ENCODE results near the gene GADD45GIP1. TPM values are rescaled to one million over a fixed set of nuclear protein-coding genes. Genes with fewer than 3 reads are reported as not detected.
A peak's percentile ranks its signal among the peaks of the same experiment; 100 is the strongest.

GADD45GIP1 gene
- total RNA-seq, 1 experiment from 2014 or later = 36.7 TPM

DNA sequence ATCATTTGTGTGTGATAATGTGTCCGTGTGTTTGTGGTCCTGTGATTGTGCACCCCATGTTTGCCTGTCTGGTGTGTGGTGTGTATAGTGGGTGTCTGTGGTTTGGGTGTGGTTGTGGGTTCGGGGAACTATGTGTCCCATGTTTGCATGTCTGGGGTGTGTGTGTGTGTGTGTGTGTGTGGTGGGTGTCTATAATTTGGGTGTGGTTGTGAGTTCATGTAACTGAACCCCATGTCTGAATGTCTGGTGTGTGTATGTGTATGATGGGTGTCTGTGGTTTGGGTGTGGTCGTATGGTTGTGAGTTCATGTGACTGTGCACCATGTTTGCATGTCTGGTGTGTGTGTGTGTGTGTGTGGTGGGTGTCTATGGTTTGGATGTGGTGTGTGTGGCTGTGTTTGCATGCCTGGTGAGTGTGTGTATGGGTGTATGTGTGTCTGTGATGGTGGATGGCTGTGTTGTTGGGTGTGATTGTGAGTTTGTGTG, 27.2 kb upstream of the GADD45GIP1 start:
- ChIA-PET POLR2A (no interaction called here), CTCF (interaction anchor here (0.7 kb wide), 1 partner anchor 77 kb away, joined by 3 read pairs; no protein-coding TSS in a partner anchor)
- no peak overlapping the region for H3K4me3 ChIP-seq (ENCODE audit: low read depth in 2 of 2, low read length in 2 of 2)
- DNase-seq (ENCODE audit: low read depth, low spot score) (no peak), ATAC-seq (no peak)
- BruUV-seq (replicated peaks) = no TSS peak
- no peaks in the 10 kb centered on the region for H3K36me3 ChIP-seq (ENCODE audit: control insufficient read depth, insufficient read depth, low read length)
- H3K4me1 ChIP-seq (ENCODE audit: control insufficient read depth, insufficient read depth, low read length) = peaks cover 12% of the 10 kb centered on the region
- peak overlapping the region; percentile 69; the same call in 1 of the 2 replicates for H3K27ac ChIP-seq (ENCODE audit: low read length)
- no peaks in the 10 kb centered on the region for H3K9me3 ChIP-seq (ENCODE audit: control insufficient read depth, insufficient read depth, low read depth, low read length)
- H3K27me3 ChIP-seq (ENCODE audit: control insufficient read depth, insufficient read depth, low read length) = no peaks in the 10 kb centered on the region
- TF ChIP-seq, protein P1, sequence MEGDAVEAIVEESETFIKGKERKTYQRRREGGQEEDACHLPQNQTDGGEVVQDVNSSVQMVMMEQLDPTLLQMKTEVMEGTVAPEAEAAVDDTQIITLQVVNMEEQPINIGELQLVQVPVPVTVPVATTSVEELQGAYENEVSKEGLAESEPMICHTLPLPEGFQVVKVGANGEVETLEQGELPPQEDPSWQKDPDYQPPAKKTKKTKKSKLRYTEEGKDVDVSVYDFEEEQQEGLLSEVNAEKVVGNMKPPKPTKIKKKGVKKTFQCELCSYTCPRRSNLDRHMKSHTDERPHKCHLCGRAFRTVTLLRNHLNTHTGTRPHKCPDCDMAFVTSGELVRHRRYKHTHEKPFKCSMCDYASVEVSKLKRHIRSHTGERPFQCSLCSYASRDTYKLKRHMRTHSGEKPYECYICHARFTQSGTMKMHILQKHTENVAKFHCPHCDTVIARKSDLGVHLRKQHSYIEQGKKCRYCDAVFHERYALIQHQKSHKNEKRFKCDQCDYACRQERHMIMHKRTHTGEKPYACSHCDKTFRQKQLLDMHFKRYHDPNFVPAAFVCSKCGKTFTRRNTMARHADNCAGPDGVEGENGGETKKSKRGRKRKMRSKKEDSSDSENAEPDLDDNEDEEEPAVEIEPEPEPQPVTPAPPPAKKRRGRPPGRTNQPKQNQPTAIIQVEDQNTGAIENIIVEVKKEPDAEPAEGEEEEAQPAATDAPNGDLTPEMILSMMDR (IDR thresholded peaks at IDR 0.05) = no peak
- TF ChIP-seq, protein P2, sequence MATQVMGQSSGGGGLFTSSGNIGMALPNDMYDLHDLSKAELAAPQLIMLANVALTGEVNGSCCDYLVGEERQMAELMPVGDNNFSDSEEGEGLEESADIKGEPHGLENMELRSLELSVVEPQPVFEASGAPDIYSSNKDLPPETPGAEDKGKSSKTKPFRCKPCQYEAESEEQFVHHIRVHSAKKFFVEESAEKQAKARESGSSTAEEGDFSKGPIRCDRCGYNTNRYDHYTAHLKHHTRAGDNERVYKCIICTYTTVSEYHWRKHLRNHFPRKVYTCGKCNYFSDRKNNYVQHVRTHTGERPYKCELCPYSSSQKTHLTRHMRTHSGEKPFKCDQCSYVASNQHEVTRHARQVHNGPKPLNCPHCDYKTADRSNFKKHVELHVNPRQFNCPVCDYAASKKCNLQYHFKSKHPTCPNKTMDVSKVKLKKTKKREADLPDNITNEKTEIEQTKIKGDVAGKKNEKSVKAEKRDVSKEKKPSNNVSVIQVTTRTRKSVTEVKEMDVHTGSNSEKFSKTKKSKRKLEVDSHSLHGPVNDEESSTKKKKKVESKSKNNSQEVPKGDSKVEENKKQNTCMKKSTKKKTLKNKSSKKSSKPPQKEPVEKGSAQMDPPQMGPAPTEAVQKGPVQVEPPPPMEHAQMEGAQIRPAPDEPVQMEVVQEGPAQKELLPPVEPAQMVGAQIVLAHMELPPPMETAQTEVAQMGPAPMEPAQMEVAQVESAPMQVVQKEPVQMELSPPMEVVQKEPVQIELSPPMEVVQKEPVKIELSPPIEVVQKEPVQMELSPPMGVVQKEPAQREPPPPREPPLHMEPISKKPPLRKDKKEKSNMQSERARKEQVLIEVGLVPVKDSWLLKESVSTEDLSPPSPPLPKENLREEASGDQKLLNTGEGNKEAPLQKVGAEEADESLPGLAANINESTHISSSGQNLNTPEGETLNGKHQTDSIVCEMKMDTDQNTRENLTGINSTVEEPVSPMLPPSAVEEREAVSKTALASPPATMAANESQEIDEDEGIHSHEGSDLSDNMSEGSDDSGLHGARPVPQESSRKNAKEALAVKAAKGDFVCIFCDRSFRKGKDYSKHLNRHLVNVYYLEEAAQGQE (IDR thresholded peaks at IDR 0.05; ENCODE audit: insufficient read depth in 1 of 2, low read depth in 2 of 2, low read length in 1 of 2) = no peak
- TF ChIP-seq TCF7L2 (IDR thresholded peaks at IDR 0.05; ENCODE audit: low read depth, low read length) (no peak), POLR2AphosphoS5 (IDR thresholded peaks at IDR 0.05; ENCODE audit: low read depth, low read length) (no peak), SIN3A (IDR thresholded peaks at IDR 0.05; ENCODE audit: borderline replicate concordance, insufficient read depth, low read depth, low read length) (no peak)
- intact Hi-C loops (cut with micrococcal nuclease; ENCODE audit: unreplicated experiment) = loop anchor here (10.0 kb wide), 1 partner anchor 51 kb away; no protein-coding TSS in a partner anchor
- in situ Hi-C loops (cut with HindIII; ENCODE audit: low pct_unique_long_range_greater_than_20kb, low sequenced_read_pairs) = no loop called here

DNA sequence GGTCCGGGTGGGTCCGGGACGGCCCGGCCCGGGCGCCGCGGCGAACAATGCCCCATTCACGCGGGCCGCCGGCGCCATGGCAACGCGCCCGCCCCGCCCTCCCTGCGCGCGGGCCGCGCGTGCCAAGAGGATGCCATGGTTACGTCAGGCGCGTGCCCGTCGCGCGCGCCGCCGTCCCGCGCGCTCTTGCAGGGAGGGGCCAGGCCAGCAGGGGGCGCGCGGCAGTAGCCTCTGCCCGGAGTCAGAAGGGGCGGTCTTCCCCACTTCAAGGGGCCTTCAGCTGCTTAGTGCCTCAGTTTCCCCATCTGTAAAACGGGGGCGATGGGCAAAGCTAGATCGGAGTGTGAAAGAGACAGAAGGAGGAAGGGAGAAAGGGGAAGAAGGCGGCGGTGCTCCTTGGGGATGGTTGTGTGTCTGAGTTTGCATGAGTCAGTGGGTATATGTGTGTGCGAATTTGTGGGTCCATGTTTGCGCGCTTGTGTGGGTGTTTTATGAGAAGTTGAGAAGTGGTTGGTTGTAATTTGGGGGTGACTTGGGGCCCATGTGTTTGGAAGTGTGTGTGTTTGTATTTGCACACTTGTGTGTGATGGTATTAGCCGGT, 26.6 kb upstream of the GADD45GIP1 start:
- Histone ChIP-seq H3K27me3 (ENCODE audit: control insufficient read depth, insufficient read depth, low read length) (no peaks in the 10 kb centered on the region), H3K9me3 (ENCODE audit: control insufficient read depth, insufficient read depth, low read depth, low read length) (no peaks in the 10 kb centered on the region), H3K4me3 (ENCODE audit: low read depth in 2 of 2, low read length in 2 of 2) (peak overlapping the region; percentile 36 to 51), H3K36me3 (ENCODE audit: control insufficient read depth, insufficient read depth, low read length) (no peaks in the 10 kb centered on the region), H3K4me1 (ENCODE audit: control insufficient read depth, insufficient read depth, low read length) (peaks cover 12% of the 10 kb centered on the region), H3K27ac (ENCODE audit: low read length) (peak overlapping the region; percentile 69; the same call in 1 of the 2 replicates)
- TF ChIP-seq, protein P1 (IDR thresholded peaks at IDR 0.05) = peak; percentile 93
- TF ChIP-seq, protein P2 (IDR thresholded peaks at IDR 0.05; ENCODE audit: insufficient read depth in 1 of 2, low read depth in 2 of 2, low read length in 1 of 2) = no peak
- BruUV-seq (replicated peaks) = no TSS peak
- POLR2A ChIA-PET = no interaction called here
- CTCF ChIA-PET = interaction anchor here (0.7 kb wide), 1 partner anchor 78 kb away, joined by 3 read pairs; no protein-coding TSS in a partner anchor
- peak; percentile 12 for DNase-seq (ENCODE audit: low read depth, low spot score)
- intact Hi-C loops (cut with micrococcal nuclease; ENCODE audit: unreplicated experiment) (loop anchor here (10.0 kb wide), 1 partner anchor 51 kb away; no protein-coding TSS in a partner anchor), in situ Hi-C loops (cut with HindIII; ENCODE audit: low pct_unique_long_range_greater_than_20kb, low sequenced_read_pairs) (no loop called here)
- peak; percentile 83 for ATAC-seq

All from Panc1 (cell line).